Stimulated activated CD4-positive, alpha-beta T cell treated with anti-CD3 and anti-CD28 coated beads, Interleukin-2, amount 100 ng/mL, for 48 hours (primary cell): ENCODE data around the gene SEC24C.
A peak's percentile ranks its signal among the peaks of the same experiment; 100 is the strongest.
"Not testable (repeated sequence)": the region's sequence is repeated elsewhere in the genome, so short reads cannot be mapped to it uniquely, and the experiment has no call there.

Experiments used
- DNase-seq, 2 donors: peaks; one replicate each; pipeline ENCODE4 v3.0.0-alpha.2; 2020

Gene SEC24C

GRCh38 chr10:73731588-73732375, 12.4 kb upstream of the SEC24C start:
- DNase-seq: no peak

- DNase-seq: no peak
These were observed 11.7 kb upstream of the SEC24C start for GRCh38 chr10:73732426-73732825.

GRCh38 chr10:73732931-73733623, 11.1 kb upstream of the SEC24C start:
- no peak for DNase-seq

GRCh38 chr10:73734028-73734720, 10.0 kb upstream of the SEC24C start:
- no peak for DNase-seq

- DNase-seq: no peak
These were observed 9.3 kb upstream of the SEC24C start for GRCh38 chr10:73734796-73735305.

- DNase-seq: not testable (repeated sequence)
These were observed 3.5 kb upstream of the SEC24C start for GRCh38 chr10:73740501-73741254.

GRCh38 chr10:73742454-73742734, 1.8 kb upstream of the SEC24C start:
- no peak for DNase-seq

GRCh38 chr10:73743327-73743904, 756 bp upstream of the SEC24C start:
- no peak for DNase-seq

- peak; percentile 47 to 51 for DNase-seq
These were observed 448 bp downstream of the SEC24C start for GRCh38 chr10:73744664-73744975.

GRCh38 chr10:73746721-73747120, 2.5 kb downstream of the SEC24C start:
- no peak for DNase-seq

- no peak for DNase-seq
These were observed 6.6 kb downstream of the SEC24C start for GRCh38 chr10:73750819-73751218.

GRCh38 chr10:73756183-73756582, 12.0 kb downstream of the SEC24C start:
- no peak for DNase-seq

GRCh38 chr10:73758704-73759511, 14.7 kb downstream of the SEC24C start:
- DNase-seq: no peak

- no peak for DNase-seq
These were observed 15.4 kb downstream of the SEC24C start for GRCh38 chr10:73759512-73760115.

GRCh38 chr10:73761781-73762180, 17.6 kb downstream of the SEC24C start:
- no peak for DNase-seq

GRCh38 chr10:73762915-73763314, 18.7 kb downstream of the SEC24C start:
- no peak for DNase-seq

GRCh38 chr10:73763343-73763742, 19.2 kb downstream of the SEC24C start:
- no peak for DNase-seq

GRCh38 chr10:73765066-73765465, 20.9 kb downstream of the SEC24C start:
- DNase-seq: no peak

- DNase-seq: peak in 1 of 2 donors; percentile 25
These were observed 24.7 kb downstream of the SEC24C start for GRCh38 chr10:73768881-73769280.

- DNase-seq: no peak
These were observed 25.2 kb downstream of the SEC24C start for GRCh38 chr10:73769396-73769795.

- DNase-seq: peak; percentile 69 to 72
These were observed 27.6 kb downstream of the SEC24C start for GRCh38 chr10:73771722-73772280.
